Mammary epithelial cell (primary cell): ENCODE measurements around the gene RBM28.

Experiments used
- EZH2 ChIP-seq: IDR thresholded peaks from 2 replicates; pipeline ENCODE4 v1.6.1; 2012; ENCODE audit warnings: low read length, inconsistent platforms, borderline replicate concordance
- TF ChIP-seq, protein P1 (sequence below), 2 donors: IDR thresholded peaks in 1 of 2; conservative IDR thresholded peaks in 1 of 2; 2 replicates each; pipeline ENCODE4 v1.5.1; 2011 to 2012; ENCODE audit warnings: inconsistent platforms in 2 of 2, low read length in 2 of 2, mild to moderate bottlenecking in 2 of 2, control low read depth in 1 of 2, low read depth in 1 of 2; ENCODE audit not compliant: insufficient read depth in 1 of 2; ENCODE audit errors: extremely low read depth in 1 of 2

DNA sequence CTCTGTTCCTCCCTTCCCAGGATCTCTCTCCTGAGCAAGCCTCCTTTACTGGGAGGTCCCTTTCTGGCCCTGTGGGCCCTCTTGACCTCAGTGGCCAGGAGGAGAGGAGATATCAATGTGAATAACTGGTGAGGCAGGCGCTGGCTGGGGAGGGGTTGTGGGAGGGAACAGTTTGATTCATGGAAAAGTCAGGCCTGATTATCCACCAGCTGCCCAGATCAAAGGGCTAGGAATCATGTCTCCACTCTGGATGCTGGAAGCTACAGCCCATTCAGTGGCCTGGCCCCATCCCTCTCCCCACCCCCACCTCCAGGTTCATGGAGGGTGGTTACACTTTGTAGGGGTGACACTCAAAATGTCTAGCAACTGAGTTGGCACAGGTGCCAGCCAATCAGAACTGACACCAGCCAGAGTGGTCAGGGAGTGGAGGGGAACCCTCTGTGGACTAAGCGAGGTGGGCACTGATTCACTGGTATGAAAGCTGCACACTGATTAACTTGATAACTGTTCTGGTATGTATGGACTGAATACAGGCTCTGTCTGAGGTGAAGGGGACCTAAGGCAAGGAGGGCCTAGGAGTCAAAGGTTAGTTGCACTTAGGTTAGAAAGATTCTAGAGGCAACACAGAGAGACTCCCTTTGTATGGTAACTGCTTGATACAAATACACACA, 13.0 kb upstream of the RBM28 start:
- TF ChIP-seq, protein P1, sequence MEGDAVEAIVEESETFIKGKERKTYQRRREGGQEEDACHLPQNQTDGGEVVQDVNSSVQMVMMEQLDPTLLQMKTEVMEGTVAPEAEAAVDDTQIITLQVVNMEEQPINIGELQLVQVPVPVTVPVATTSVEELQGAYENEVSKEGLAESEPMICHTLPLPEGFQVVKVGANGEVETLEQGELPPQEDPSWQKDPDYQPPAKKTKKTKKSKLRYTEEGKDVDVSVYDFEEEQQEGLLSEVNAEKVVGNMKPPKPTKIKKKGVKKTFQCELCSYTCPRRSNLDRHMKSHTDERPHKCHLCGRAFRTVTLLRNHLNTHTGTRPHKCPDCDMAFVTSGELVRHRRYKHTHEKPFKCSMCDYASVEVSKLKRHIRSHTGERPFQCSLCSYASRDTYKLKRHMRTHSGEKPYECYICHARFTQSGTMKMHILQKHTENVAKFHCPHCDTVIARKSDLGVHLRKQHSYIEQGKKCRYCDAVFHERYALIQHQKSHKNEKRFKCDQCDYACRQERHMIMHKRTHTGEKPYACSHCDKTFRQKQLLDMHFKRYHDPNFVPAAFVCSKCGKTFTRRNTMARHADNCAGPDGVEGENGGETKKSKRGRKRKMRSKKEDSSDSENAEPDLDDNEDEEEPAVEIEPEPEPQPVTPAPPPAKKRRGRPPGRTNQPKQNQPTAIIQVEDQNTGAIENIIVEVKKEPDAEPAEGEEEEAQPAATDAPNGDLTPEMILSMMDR (conservative IDR thresholded peaks at IDR 0.05 in 1 of 2, IDR thresholded peaks at IDR 0.05 in 1 of 2; ENCODE audit: extremely low read depth in 1 of 2, insufficient read depth in 1 of 2, low read depth in 1 of 2, low read length in 2 of 2): no peak
- no peak for TF ChIP-seq EZH2
